IPS-NIHi11 (cell line): ENCODE data around the gene PHF21A.

Experiments
- DNase-seq: peaks from one replicate; pipeline ENCODE4 v3.0.0; 2012; ENCODE audit warnings: mixed read lengths, low spot score

PHF21A gene

GRCh38 chr11:46121301-46121723, at the start of gene PHF21A:
PHF21A (minus strand) TSS chr11:46121454; CDS start chr11:46084219, 37,235 bp downstream.
- DNase-seq: peak; percentile 90

GRCh38 chr11:46170797-46171196, 49.5 kb upstream of the PHF21A start:
- no peak for DNase-seq

GRCh38 chr11:46162700-46163099, 41.4 kb upstream of the PHF21A start:
- DNase-seq: no peak

- no peak for DNase-seq
Measured at GRCh38 chr11:46161201-46161600, 39.9 kb upstream of the PHF21A start.

GRCh38 chr11:46160100-46160499, 38.8 kb upstream of the PHF21A start:
- DNase-seq: no peak

GRCh38 chr11:46159680-46160079, 38.4 kb upstream of the PHF21A start:
- DNase-seq: no peak

- no peak for DNase-seq
Measured at GRCh38 chr11:46149826-46150225, 28.6 kb upstream of the PHF21A start.

- DNase-seq: no peak
Measured at GRCh38 chr11:46149342-46149741, 28.1 kb upstream of the PHF21A start.

- no peak for DNase-seq
Measured at GRCh38 chr11:46144741-46145140, 23.5 kb upstream of the PHF21A start.

- DNase-seq: no peak
Measured at GRCh38 chr11:46143049-46143806, 22.0 kb upstream of the PHF21A start.

GRCh38 chr11:46142561-46142960, 21.3 kb upstream of the PHF21A start:
- DNase-seq: no peak

GRCh38 chr11:46141597-46141996, 20.3 kb upstream of the PHF21A start:
- DNase-seq: no peak

GRCh38 chr11:46134540-46134939, 13.3 kb upstream of the PHF21A start:
- peak; percentile 49 for DNase-seq

GRCh38 chr11:46134061-46134460, 12.8 kb upstream of the PHF21A start:
- no peak for DNase-seq

GRCh38 chr11:46133119-46133518, 11.9 kb upstream of the PHF21A start:
- no peak for DNase-seq

- no peak for DNase-seq
Measured at GRCh38 chr11:46130286-46130940, 9.2 kb upstream of the PHF21A start.

GRCh38 chr11:46129133-46129532, 7.9 kb upstream of the PHF21A start:
- DNase-seq: no peak

- DNase-seq: peak; percentile 56
Measured at GRCh38 chr11:46127150-46127638, 5.9 kb upstream of the PHF21A start.

GRCh38 chr11:46125284-46125683, 4.0 kb upstream of the PHF21A start:
- no peak for DNase-seq

GRCh38 chr11:46122945-46123715, 1.9 kb upstream of the PHF21A start:
- no peak for DNase-seq

GRCh38 chr11:46121724-46122477, 647 bp upstream of the PHF21A start:
- DNase-seq: peak; percentile 69
